RPMI7951 (cell line): Measurements from ENCODE around the gene OR5AN1. TPM values are rescaled to one million over a fixed set of nuclear protein-coding genes. Genes with fewer than 3 reads are reported as not detected.
"Not testable (repeated sequence)": the region's sequence is repeated elsewhere in the genome, so short reads cannot be mapped to it uniquely, and the experiment has no call there.

ENCODE experiments used
- DNase-seq: peaks from one replicate; pipeline ENCODE4 v3.0.0-alpha.2; 2012; ENCODE audit warnings: low read depth
- total RNA-seq: library from RNA; depleted of rRNA; stranded (reverse); fragments of >200 nt; shearing (Covaris generic); gene quantifications from 2 replicates; pipeline ENCODE4 v1.2.3, GENCODE V29; 2014; rRNA removed

The OR5AN1 gene, protein sequence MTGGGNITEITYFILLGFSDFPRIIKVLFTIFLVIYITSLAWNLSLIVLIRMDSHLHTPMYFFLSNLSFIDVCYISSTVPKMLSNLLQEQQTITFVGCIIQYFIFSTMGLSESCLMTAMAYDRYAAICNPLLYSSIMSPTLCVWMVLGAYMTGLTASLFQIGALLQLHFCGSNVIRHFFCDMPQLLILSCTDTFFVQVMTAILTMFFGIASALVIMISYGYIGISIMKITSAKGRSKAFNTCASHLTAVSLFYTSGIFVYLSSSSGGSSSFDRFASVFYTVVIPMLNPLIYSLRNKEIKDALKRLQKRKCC
- not detected in 2 replicates for total RNA-seq

DNA sequence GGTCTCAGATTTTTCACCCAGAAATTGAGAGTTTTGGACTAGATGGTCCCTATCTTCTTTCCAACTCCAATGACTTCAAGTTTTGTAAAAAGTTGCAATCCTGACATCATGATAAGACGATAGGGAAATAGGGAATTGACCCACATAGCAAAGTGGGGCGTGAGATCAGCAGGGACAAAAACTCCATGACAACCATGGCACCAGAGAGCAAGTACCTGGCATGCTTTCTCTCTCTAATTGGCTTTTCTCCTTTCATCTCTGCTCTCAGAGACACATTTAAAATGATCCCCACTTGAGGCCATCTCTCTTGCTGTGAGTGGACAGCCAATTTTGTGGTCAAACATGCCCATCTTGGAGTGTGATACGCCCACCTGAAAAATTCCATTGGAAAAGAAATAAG, at the start of gene OR5AN1:
Gene OR5AN1 (plus strand): TSS at position 301 of the 400 bp plus-strand sequence. CDS start 5,564 bp downstream, outside the sequence.
- no peak for DNase-seq

DNA sequence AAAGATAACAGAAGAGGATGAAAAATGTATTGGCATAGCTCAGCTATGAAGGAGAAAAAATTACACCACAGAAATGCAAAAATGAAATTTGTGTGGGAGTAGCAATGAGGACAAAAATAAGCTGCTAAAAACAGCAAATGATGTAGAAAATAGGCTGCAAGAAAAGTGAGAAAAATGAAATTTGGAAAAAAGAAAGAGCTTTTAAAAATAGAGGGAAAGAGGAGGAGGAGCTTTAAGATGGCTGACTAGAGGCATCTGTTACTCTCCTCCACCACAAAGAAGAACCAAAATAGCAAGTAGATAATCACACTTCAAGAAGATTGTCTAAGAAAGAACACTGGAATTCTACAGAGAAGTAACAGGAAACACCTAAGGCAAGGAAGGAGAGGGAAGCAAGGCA, 23.7 kb upstream of the OR5AN1 start:
- no peak for DNase-seq

DNA sequence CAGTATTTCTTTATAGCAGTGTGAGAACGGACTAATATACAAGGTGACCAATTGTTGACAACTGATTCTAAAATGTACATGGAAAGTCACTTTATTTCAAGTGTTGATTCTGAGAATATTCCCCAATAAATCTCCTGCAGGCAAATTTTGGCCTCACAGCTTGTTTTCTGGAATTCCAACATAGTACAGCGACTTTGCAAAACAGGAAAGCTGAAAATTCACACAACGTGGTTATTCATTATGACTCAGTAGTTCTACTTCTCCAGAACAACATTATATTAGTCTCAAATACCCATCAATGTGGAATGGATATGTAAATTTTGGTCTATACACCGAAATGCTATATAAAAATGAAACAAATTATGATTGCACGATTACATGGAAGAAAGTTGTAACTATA, 22.5 kb upstream of the OR5AN1 start:
- no peak for DNase-seq

DNA sequence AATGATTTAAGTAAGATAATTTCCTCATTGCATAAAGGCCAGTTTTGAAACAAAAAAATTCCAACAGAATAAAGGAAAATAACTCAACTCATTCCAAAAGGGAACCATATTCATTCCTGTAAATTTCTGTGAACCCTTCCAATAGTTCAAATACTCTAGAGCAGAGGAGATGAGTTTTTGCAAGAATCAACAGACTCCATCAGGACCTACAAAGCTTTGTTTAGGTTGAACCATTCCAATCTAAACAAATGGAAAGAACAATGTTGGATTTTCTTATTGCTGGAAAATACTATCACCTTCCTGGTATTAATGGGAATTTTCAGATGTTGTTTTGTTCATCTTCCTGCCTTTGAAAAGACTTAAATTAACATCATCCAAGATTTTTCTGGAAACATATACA, 21.8 kb upstream of the OR5AN1 start:
- DNase-seq = no peak

DNA sequence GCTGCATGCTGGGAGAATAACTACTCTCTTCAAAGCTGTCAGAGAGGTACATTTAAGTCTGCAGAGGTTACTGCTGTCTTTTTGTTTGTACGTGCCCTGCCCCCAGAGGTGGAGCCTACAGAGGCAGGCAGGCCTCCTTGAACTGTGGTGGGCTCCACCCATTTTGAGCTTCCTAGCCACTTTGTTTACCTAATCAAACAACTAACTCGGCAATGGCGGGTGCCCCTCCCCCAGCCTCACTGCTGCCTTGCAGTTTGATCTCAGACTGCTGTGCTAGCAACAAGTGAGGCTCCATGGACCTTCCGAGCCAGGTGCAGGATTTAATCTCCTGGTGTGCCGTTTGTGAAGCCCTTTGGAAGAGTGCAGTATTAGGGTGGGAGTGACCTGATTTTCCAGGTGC, 9.0 kb upstream of the OR5AN1 start:
- not testable (repeated sequence) for DNase-seq

GRCh38 chr11:59355226-59355625, 3.5 kb upstream of the OR5AN1 start:
- no peak for DNase-seq

DNA sequence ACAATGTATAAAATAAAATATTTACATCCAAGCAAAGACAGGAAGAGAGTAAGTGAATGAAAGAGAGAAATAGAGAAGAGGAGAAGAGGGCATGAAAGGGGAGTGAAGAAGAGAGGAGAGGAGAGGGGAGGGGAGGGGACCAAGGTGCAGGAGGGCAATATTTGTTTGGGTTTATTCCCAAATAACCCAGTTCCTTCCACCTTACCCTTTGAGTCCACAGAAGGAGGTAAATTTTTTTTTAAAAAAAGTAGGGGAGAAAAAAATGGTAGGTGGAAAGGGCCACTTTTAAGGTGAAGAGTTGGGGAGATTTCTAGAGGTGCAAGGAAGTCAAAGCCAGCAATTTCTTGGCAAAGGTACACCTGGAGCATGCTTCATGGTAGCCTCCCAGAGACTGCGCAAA, 2.1 kb upstream of the OR5AN1 start:
- no peak for DNase-seq

DNA sequence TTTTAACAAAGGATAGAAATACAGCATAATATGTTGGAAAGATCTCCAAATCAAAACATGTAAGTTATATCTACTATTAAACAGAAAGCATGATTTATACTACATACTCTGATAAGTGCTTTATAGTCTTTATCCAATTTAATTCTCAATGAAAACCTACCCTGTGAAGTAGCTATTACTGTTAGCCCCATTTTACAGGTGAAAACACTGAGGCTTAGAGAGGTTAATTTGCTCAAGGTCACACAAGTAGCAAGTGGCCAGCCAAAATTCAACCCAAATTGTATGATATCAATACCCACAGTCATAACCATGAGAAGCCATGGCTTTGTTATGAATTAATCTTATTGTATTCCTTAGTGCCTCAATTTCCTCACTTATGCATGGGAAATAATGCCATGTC, 675 bp upstream of the OR5AN1 start:
- no peak for DNase-seq

DNA sequence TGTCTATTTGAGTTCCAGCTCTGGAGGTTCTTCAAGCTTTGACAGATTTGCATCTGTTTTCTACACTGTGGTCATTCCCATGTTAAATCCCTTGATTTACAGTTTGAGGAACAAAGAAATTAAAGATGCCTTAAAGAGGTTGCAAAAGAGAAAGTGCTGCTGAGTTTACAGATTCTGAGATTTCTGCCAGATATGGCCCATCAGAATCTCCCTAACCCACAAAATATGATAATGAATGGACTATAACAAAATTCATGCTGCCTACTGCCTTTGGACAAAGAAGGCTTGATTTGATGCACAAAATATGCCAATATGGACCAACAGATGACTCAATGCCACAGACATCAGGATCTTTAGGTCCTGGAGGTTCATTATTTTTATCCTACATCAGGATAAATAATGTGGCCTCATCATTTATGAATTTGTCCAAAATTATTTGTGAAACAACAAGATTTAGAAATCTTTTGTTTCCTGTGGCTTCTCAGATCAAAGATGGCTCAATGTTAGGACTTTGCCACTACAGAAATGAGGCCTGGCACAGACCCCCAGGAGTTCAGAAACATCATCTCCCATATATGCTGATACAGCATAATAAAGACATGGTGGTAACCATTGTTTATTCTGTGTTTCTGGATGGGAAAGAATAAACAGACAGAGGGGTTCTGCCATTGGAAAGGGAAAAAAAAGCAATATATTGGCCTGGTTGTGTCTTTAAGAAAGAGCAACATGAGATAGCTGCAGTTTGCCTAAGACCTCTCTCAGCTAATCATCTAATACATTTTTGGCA, 6.7 kb downstream of the OR5AN1 start:
- DNase-seq = no peak

- no peak for DNase-seq
Observed at GRCh38 chr11:59368238-59369022, 9.7 kb downstream of the OR5AN1 start.

GRCh38 chr11:59372324-59372723, 13.6 kb downstream of the OR5AN1 start:
- DNase-seq = not testable (repeated sequence)

DNA sequence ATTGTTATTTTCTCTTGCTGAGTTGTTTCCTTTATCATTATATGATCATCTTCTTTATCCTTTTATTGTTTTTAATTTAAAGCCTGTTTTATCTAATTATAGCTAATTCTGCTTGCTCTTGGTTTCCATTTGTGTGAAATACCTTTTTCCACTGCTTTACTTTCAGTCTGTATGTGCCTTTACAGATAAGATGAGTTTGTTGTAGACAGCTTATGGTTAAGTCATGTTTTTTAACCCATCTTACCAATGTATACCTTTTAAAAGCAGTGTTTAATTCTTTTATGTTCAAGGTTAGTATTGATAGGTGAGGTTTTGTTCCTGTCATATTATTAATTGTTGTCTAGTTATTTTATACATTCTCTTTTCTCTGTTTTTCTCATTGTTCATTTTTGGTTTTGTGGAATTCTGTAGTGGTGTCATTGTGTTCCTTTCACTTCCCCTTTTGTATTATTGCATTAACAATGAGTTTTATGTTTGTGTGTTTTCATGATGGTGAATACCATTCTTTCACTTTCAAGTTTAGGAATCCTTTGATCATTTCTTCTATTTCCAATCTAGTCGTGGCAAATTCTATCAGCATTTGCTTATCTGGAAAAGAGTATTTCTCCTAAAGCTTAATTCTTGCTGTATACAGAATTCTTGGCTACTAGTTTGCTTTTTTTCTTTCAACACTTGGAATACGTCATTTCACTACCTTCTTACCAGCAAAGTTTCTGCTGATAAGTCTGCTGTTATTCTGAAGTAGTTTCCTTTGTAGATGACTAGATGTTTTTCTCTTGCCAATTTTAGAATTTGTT, 21.8 kb downstream of the OR5AN1 start:
- DNase-seq = no peak

- DNase-seq = no peak
Observed at GRCh38 chr11:59394186-59394585, 35.5 kb downstream of the OR5AN1 start.

- DNase-seq = no peak
Observed at GRCh38 chr11:59400461-59401261, 42.0 kb downstream of the OR5AN1 start.

- DNase-seq = no peak
Observed at GRCh38 chr11:59401262-59401552, 42.5 kb downstream of the OR5AN1 start.

GRCh38 chr11:59403546-59403945, 44.9 kb downstream of the OR5AN1 start:
- no peak for DNase-seq

DNA sequence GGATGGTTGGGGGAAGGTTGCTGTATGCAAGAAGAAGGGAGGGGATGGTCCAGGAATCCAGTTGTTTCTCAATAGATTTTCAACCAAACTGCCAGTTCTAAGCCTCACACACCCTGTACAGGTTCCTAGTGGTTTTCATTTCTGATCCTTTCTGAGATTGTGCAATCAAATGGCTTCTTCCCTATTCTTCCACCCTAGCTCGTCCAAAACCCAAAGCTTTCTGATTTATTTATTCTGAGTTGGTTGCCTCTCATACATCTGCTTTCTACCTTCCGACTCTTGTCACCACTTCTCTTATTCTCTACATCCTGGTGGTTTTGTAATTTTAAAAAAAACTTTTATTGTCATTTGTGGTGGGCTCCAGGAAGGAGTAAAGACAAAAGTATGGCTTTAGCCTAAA, 55.0 kb downstream of the OR5AN1 start:
- no peak for DNase-seq

GRCh38 chr11:59415111-59415510, 56.4 kb downstream of the OR5AN1 start:
- DNase-seq = no peak

DNA sequence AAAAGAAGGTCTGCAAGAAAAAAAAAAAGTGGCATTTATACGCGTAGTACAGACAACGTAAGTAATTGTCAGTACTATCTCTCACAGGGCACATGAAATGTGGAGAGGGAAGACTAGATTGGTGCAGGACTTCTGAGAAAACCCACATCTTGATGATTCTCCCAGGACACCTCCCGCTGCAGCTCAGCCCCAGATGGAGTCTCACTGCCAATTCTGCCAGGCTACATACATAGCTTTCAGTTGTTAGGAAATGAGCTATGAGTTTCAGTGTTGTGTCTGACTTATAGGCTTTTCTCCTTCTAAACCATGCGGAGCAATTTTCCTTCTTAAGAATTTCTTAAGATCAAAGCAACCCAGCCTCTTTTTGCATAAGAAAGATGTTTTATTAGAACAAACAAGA, 57.9 kb downstream of the OR5AN1 start:
- no peak for DNase-seq

DNA sequence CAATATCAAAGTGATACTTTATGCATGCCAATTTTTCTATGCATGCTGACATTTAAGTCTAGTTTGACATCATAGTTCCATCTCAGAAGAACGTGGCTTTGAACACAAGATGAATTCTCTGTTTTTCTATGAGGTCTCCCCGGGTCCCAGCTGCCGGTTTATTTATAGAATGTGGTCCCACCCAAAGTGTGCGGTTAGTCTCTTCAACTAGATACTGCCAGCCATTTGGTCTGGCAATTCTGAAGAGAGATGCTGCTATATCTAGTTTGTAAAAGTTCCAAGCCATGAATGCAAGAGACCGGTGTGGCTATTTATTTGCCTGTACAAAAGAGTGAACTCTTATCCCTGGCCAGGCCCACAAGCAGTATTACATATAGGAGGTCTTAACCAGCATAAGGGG, 58.3 kb downstream of the OR5AN1 start:
- DNase-seq = no peak

- no peak for DNase-seq
Observed at GRCh38 chr11:59418156-59418555, 59.5 kb downstream of the OR5AN1 start.
